ENCODE results near the gene DCN.

DCN gene

DNA sequence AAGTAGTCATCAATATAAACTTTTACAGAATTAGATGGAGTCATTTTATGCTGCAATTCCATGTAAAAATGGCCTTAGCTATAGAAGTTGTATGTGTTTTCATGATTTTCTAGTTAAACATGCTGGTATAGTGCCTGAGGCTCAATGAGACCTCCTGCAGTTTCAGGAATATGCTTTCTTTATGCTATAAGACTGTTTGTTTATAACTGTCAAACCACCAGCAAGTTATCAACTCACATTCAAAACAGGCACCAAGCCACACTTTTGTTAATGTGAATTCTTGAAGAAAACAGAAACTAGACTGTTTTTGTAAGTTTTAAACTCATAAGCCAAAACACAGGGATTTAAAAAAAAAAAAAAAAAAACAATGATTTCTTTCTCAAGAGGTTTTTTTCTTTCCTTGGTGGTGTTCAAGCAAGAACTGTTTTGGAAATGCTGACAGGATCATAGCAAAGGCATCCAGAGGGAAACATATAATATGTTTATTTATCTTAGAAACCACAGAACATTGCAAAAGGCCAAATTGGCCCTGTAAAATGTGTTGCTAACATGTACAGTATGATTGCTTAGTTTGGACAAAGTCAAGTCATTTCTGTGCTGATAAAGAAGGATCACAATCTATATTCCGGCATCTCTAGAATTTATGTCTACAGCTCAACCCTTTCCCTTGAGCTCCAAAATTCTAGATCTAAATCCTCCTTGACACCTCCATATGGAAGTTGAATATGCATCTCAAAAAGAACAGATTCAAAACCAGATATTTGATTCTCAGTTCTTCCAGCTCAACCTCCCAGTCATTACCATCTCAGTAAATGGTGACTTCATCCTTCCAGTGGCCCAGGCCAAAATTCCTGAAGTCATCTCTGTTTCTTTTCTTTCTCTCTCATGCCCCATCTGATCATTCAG is 42.3 kb downstream of the DCN start:
- no peak for DNase-seq (ENCODE audit: extremely low read depth, insufficient read length)
- Histone ChIP-seq H3K4me3 (replicated peaks; ENCODE audit: low read depth, low read length) (no peak overlapping the region), H3K36me3 (ENCODE audit: control insufficient read depth, insufficient read depth, low read length) (no peaks in the 10 kb centered on the region), H3K27me3 (replicated peaks; ENCODE audit: control insufficient read depth, insufficient read depth, low read length) (no peaks in the 10 kb centered on the region)
- TF ChIP-seq, protein P1, sequence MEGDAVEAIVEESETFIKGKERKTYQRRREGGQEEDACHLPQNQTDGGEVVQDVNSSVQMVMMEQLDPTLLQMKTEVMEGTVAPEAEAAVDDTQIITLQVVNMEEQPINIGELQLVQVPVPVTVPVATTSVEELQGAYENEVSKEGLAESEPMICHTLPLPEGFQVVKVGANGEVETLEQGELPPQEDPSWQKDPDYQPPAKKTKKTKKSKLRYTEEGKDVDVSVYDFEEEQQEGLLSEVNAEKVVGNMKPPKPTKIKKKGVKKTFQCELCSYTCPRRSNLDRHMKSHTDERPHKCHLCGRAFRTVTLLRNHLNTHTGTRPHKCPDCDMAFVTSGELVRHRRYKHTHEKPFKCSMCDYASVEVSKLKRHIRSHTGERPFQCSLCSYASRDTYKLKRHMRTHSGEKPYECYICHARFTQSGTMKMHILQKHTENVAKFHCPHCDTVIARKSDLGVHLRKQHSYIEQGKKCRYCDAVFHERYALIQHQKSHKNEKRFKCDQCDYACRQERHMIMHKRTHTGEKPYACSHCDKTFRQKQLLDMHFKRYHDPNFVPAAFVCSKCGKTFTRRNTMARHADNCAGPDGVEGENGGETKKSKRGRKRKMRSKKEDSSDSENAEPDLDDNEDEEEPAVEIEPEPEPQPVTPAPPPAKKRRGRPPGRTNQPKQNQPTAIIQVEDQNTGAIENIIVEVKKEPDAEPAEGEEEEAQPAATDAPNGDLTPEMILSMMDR (IDR thresholded peaks at IDR 0.05; ENCODE audit: insufficient read depth, low read length, poor library complexity, severe bottlenecking): no peak

DNA sequence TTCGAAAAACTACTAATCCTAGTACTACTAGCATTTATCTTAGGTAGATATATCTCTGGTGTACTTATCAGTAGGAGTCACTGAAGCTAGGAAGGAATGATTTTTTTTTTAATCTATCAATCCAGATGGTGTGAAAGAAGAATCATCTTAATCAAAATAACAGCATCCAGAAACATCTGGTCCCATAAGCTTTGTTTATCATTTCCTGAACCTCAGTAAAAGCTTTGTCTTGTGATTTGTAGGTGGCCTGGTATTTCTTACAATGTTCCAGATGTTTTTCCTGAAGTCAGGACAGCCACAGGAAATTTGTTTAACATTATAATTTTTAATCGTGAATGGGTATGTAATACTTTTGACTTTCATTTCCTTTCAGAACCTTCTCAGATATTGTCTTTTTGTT is 43.3 kb downstream of the DCN start:
- Histone ChIP-seq H3K27me3 (replicated peaks; ENCODE audit: control insufficient read depth, insufficient read depth, low read length) (no peaks in the 10 kb centered on the region), H3K36me3 (ENCODE audit: control insufficient read depth, insufficient read depth, low read length) (no peaks in the 10 kb centered on the region), H3K4me3 (replicated peaks; ENCODE audit: low read depth, low read length) (no peak overlapping the region)
- TF ChIP-seq, protein P1 (IDR thresholded peaks at IDR 0.05; ENCODE audit: insufficient read depth, low read length, poor library complexity, severe bottlenecking): no peak
- no peak for DNase-seq (ENCODE audit: extremely low read depth, insufficient read length)

- H3K36me3 ChIP-seq (ENCODE audit: control insufficient read depth, insufficient read depth, low read length): no peaks in the 10 kb centered on the region
- H3K27me3 ChIP-seq (replicated peaks; ENCODE audit: control insufficient read depth, insufficient read depth, low read length): no peaks in the 10 kb centered on the region
- TF ChIP-seq, protein P1 (IDR thresholded peaks at IDR 0.05; ENCODE audit: insufficient read depth, low read length, poor library complexity, severe bottlenecking): no peak
- DNase-seq (ENCODE audit: extremely low read depth, insufficient read length): no peak
- no peak overlapping the region for H3K4me3 ChIP-seq (replicated peaks; ENCODE audit: low read depth, low read length)
Measured at GRCh38 chr12:91138337-91138920, 44.2 kb downstream of the DCN start.

- no peaks in the 10 kb centered on the region for H3K27me3 ChIP-seq (replicated peaks; ENCODE audit: control insufficient read depth, insufficient read depth, low read length)
- no peaks in the 10 kb centered on the region for H3K36me3 ChIP-seq (ENCODE audit: control insufficient read depth, insufficient read depth, low read length)
- no peak for DNase-seq (ENCODE audit: extremely low read depth, insufficient read length)
- TF ChIP-seq, protein P1 (IDR thresholded peaks at IDR 0.05; ENCODE audit: insufficient read depth, low read length, poor library complexity, severe bottlenecking): no peak
- no peak overlapping the region for H3K4me3 ChIP-seq (replicated peaks; ENCODE audit: low read depth, low read length)
Measured at GRCh38 chr12:91133871-91134270, 48.7 kb downstream of the DCN start.

DNA sequence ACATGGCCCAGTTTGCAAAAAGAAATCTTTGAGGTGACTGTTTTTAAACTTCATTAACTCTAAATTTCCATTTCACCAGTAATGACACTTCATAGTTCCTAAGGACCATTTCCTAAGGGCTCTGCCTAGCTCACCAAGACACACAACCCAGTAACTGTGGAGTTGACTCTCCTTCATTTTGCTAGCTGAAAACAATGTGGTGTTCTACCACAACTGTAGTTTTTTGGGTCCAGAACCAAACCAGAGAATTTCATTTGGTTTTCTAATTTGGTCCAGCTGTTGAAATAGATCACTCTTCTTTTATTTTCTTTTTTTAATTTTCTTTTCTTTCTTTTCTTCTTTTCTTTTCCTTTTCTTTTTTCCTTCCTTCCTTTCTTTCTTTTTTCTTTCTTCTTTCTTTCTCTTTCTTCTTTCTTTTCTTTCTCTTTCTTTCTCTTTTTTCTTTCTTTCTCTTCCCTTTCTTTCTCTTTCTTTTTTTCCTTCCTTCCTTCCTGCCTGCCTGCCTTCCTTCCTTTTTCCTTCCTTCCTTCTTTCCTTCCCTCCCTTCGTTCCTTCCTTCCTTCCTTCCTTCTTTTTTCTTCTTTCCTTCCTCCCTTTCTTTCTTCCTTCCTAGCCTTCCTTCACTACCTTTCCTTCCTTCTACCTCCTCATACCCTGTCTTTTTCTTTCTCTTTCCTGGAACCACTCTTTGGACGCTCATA is 52.8 kb downstream of the DCN start:
- TF ChIP-seq, protein P1 (IDR thresholded peaks at IDR 0.05; ENCODE audit: insufficient read depth, low read length, poor library complexity, severe bottlenecking): no peak
- H3K36me3 ChIP-seq (ENCODE audit: control insufficient read depth, insufficient read depth, low read length): no peaks in the 10 kb centered on the region
- DNase-seq (ENCODE audit: extremely low read depth, insufficient read length): no peak
- no peak overlapping the region for H3K4me3 ChIP-seq (replicated peaks; ENCODE audit: low read depth, low read length)
- H3K27me3 ChIP-seq (replicated peaks; ENCODE audit: control insufficient read depth, insufficient read depth, low read length): no peaks in the 10 kb centered on the region

All from GM06990 (cell line).